ENCODE measurements around the gene PLXNA4.
A peak's percentile ranks its signal among the peaks of the same experiment; 100 is the strongest.

The PLXNA4 gene

GRCh38 chr7:132437730-132438129 lies 138.5 kb downstream of the PLXNA4 start:
- DNase-seq (peak; percentile 31), ATAC-seq (peak; percentile 69)

GRCh38 chr7:132436121-132436520 lies 140.1 kb downstream of the PLXNA4 start:
- DNase-seq (no peak), ATAC-seq (no peak)

DNA sequence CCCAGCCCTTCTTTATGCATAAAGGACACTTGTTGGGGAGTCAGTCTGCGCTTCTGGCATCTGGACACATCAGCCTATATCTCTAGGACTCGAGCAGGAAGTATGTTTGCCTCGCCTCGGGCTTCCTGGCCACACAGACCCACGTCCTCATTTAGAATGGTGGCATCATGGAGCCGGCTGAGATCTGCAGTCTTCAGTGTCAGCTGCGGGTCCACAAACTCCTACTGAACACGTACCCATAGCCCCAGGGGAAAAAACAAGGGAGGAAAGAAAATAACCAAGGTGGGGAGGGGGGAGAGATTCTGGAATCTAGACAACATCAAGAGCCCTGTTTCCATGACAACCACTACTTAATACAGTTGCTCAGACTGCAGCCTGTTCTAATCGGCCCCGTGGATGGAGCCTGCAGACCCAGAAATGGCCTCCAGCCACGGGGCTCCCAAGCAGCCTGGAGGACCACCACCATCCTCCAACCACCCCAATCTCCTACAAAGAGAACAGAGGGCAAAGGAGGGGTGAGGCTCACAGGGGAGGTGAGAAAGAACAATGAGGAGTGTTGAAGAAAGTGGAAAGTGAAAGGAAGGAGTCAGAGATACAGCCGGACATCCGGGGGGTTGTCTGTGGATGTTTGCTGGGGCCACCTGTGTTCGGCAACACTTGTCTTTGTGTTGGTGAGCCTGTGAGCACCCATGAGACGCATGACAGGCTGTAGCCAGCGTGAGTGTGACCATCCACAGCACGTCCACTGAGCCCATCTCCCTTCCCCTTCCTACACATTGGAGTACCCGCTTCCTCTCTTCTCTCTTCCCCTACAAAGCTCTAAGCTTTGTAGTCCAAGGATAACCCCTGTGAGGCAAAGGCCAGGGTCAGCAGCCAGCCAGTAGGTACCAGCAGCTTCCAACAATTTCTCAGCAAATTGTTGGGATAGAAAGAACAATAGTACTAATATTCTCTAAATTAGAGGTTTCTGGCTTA lies 141.0 kb downstream of the PLXNA4 start:
- ATAC-seq (no peak), DNase-seq (no peak)

DNA sequence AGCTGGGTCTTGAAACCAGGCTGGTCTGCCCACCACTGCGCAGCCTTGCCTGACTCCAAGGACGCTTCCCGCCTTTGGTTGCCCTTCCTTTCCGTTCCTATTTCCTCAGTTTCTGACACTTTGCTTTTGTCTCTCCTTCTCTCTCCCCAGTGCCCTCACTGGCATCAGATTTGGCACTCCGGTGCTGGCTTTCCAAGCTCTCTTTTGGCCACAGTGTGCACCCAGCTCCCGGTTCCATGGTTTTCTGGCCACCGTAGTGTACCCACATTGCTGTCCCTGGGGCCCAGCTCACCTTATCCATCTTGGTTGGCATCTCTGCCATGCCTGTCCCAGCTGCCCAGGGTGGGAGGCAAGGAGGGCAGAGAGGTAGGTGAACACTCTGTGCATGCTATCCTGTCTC lies 142.2 kb downstream of the PLXNA4 start:
- ATAC-seq (no peak), DNase-seq (no peak)

DNA sequence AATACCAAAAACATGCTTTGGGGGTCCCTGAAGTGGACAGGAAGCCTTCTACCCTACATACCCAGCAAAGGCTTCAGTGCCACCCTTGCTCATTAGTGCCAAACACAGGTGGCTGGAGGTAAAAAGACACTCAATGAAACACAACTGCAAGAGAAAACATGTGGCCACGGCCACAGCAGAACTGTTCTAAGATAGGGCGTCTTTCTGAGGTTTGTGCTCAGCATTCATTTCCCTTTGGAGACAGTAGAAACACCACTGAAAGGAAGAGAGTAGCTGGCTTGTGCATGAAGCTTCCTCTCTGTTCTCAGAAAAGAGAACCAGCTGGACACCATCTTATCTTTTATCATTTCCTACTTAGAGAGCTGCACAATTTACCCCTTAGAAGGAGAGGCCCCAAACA lies 143.0 kb downstream of the PLXNA4 start:
- DNase-seq (no peak), ATAC-seq (no peak)

DNA sequence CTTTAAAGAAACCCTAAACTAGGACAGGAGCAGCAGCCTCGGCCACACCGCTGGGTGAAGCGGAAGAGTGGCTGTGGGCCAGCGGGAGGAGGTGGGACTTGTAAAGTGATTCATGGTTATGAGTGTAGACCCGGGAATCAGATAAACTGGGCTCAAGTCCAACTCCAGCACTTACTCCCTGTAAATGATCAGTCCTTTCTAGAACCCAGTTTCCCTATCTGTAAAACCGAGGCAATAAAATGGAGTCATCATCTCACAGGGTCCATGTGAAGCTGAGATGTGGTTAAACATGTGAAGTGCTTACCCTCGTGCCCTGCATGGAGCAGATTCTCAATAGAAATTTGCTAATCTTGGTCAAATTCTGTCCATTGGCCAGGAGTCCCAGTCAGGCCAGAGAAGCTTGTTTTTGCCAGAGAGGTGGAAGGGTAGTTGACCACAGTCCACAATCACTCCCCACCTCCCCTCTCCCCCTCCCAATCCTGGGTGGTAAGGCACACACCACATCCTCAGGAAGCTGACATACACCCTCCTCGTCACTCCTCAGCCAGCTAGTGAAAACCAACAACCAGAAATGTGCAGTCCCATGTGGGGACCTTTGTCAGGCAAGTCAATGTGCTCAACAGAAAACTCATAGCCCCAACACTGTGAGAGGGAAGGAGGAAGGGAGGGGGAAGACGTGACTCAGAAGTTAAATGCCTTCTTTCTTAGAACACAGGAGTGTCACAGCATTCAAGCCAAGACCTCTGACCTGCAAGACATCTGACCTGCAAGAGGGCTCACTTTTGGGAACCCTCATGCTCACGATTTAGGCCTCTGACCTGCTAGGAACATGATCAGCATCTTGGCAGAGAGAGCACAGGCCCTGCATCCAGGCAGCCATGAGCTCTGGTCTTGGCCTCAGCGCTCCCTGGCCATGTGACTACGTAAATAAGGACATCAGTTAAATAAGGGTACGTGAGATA lies 145.1 kb downstream of the PLXNA4 start:
- peak; percentile 60 for DNase-seq
- peak; percentile 90 for ATAC-seq

GRCh38 chr7:132430041-132430855 lies 146.0 kb downstream of the PLXNA4 start:
- no peak for DNase-seq

GRCh38 chr7:132429181-132429580 lies 147.1 kb downstream of the PLXNA4 start:
- no peak for DNase-seq
- no peak for ATAC-seq

More at GRCh38 chr7:132430041-132430855, 146.0 kb downstream of the PLXNA4 start:
- no peak for ATAC-seq

- ATAC-seq (no peak), DNase-seq (no peak)
Observed at GRCh38 chr7:132428247-132428919, 147.9 kb downstream of the PLXNA4 start.

- no peak for DNase-seq
- no peak for ATAC-seq
Observed at GRCh38 chr7:132425942-132426341, 150.3 kb downstream of the PLXNA4 start.

- ATAC-seq (no peak), DNase-seq (no peak)
Observed at GRCh38 chr7:132424821-132425724, 151.2 kb downstream of the PLXNA4 start.

DNA sequence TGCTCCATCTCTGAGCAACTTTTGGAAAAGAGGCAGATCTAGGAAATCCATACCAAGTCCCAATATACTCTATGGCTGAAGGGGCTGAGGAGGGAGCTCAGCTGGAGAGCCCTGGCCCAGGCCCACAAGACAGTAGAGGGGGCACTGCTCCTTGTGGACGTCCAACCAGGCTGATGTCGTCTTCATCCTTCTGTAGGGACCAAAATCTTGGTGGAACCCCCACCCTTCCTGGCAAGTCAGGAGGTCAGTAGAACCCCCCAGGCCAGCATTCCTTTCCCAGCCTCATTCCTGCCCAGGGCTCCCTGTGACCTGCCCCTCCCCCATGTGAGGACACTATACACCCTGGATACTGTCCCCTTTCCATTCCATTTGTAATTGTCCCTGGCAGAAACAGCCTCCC lies 152.0 kb downstream of the PLXNA4 start:
- ATAC-seq (no peak), DNase-seq (no peak)

DNA sequence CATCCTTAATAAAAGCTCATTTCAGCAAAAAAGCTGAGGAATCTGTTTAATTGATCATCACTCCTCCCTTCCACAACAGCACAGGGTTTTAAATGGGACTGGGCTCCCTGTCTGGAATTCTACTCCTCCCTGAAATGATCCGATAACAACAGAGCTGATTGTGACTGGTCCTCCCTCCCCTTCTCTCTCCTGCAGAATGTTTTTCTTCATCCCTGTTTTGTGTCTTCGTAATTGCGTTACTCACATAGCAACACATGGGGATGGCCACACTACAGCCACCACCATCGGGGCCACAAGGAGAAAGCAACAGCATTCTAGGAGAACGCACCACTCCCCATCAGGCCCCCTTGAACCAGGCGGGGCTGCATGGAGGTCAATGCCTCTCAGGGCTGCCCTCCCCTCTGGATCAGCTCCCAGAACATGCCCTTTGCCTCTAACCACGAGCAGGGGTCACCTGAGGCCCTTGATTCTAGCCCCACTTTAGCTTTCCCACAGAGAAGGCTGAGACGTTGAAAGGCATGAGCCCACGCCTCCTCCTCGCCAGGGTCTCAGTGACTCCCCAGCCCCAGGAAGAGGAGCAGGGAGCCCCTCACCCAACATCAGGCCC lies 152.6 kb downstream of the PLXNA4 start:
- no peak for DNase-seq
- ATAC-seq = no peak

GRCh38 chr7:132422502-132423111 lies 153.7 kb downstream of the PLXNA4 start:
- DNase-seq (no peak), ATAC-seq (no peak)

DNA sequence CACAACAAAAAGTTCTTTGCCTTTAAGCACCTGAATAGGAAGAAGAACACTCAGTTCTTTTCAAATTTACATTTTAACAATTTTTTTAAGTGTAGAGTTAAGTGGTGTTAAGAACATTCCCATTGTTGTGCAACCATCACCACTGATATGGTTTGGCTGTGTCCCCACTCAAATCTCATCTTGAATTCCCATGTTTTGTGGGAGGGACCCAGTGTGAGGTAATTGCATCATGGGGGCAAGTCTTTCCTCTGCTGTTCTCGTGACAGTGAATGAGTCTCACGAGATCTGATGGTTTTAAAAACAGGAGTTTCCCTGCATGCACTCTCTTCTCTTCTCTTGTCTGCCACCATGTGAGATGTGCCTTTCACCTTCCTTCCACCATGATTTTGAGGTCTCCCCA lies 155.7 kb downstream of the PLXNA4 start:
- ATAC-seq = no peak

DNA sequence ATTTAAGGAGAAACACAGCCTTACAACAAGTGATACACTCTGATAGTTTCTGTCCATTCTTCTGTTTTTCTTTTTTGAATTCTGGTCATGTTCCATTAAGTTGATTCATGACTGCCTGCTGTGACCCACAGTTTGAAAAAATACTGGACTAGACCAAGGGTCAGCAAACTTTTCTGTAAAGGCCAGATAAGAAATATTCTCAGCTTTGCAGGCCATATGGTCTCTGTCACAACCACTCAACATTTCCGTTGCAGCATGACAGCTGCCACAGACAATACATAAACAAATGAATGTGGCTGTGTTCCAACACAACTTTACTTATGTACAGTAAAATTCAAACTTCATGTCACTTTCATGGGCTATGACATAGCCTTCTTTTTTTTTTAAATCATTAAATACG lies 156.7 kb downstream of the PLXNA4 start:
- ATAC-seq = no peak
- no peak for DNase-seq

More for the DNA sequence above, 155.7 kb downstream of the PLXNA4 start:
- DNase-seq = no peak

- ATAC-seq (no peak), DNase-seq (no peak)
Observed at GRCh38 chr7:132418840-132419239, 157.4 kb downstream of the PLXNA4 start.

- ATAC-seq = no peak
- DNase-seq = no peak
Observed at GRCh38 chr7:132417103-132417906, 159.0 kb downstream of the PLXNA4 start.
